SHP77 (cell line): Measurements from ENCODE around the gene RNF212B.

Experiments
- DNase-seq, 2 experiments: peaks; one replicate each; lab custom pipeline; 2025; lab: John Stamatoyannopoulos, UW

The RNF212B gene

DNA sequence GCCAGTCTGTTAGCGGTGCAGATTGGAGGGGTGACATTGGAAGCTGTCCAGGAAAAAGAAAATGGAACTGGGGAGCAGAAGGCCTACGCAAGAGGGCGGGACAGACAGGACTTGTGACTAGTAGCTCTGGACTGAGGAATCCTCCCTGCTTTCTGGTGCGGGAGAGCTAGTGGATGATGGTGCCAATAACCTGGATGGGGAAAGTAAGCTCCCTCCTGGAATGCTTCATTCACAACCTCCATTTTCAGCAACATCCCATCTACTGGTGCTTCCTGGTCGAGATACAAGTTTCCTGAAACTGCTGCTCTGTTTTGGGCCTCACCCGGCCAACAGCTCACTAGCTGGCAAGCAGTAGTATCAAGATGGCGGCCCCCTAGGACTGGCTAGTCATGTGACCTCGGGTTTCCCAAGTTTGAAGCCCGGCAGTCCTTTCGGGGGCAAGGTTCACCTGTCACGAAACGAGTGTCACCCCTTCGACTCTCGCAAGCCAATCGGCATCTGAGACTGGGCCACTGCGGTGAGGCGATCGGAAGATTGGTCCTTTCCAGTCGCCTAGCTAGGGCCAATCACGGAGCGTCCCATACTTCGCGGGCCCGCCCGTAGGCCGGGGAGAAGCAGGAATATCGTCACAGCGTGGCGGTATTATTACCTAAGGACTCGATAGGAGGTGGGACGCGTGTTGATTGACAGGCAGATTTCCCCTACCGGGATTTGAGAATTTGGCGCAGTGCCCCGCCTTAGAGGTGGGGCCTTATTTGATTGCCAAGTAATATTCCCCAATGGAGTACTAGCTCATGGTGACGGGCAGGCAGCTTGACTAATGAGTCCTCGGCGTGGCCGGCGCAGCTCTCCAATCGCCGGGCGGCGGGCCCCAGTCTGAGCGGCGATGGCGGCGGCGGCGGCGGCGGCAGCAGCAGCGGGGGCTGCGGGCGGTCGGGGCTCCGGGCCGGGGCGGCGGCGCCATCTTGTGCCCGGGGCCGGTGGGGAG is 83.1 kb downstream of the RNF212B start, which contains the start of gene PABPN1:
PABPN1 (plus strand) TSS at position 874 of the 988 bp plus-strand sequence; CDS start at position 887, 13 bp downstream.
- peak; percentile 100 for DNase-seq

DNA sequence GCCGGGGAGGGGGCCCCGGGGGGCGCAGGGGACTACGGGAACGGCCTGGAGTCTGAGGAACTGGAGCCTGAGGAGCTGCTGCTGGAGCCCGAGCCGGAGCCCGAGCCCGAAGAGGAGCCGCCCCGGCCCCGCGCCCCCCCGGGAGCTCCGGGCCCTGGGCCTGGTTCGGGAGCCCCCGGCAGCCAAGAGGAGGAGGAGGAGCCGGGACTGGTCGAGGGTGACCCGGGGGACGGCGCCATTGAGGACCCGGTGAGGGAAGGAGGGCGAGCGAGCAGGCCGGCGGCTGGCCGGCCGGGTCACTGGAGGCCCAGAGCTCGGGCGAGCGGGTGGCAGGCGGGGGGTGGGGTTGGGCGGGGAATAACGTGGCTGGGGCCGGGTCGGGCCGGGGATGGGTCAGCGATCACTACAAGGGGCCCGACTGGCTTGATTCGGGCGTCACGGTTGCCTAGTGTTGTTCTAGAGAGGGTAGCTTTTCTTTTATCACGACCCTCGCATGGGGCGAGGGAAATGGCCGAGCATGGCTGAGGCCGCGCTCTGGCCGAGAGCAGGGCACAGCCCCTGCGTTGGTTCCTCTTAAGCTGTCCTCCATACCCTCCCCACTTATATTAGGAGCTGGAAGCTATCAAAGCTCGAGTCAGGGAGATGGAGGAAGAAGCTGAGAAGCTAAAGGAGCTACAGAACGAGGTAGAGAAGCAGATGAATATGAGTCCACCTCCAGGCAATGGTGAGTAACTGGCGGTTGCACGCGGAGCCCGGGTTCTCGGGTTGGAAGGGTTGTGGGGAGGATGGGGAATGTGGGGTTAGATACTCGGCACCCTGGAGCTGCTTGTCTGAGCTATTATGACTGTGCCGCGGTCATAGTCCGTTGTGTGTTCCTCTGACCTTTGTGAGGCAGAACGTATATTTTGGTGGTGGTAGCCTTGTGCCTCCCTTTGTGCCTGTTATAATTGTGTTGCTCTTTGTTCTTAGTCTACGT is 84.1 kb downstream of the RNF212B start:
- peak in 1 of 2 experiments; percentile 39 for DNase-seq
